ENCODE data around the gene RASGEF1C.

DNA sequence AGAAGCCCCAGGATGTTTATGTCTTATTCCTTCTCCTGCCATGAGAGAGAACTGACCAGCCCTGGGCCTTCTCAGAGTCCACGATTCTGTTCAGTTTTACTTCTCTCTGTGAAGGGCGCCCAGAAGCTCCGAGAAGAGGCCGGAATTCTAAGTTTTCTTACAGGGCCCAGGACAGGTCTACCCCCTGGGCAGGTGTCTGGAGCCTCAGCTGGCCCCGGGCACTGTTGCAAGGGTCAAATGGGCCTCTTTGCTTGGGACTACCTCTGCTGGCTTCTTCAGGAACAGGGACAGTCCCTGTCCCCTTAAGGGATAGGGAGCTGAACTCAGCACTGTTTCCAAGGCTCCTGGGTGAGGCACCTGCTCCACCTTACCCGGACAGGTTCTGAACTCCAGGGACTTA, 55.0 kb downstream of the RASGEF1C start:
- TF ChIP-seq ZFX (CRISPR knock-in tag; IDR thresholded peaks at IDR 0.05; ENCODE audit: low read depth) (no peak), ZMYM3 (CRISPR knock-in tag; IDR thresholded peaks at IDR 0.05) (no peak), STAG1 (CRISPR knock-in tag; IDR thresholded peaks at IDR 0.05) (no peak), NCOA2 (CRISPR knock-in tag; IDR thresholded peaks at IDR 0.05) (no peak), POLR2AphosphoS5 (IDR thresholded peaks at IDR 0.05; ENCODE audit: low read depth, low read length) (no peak), ZNF792 (CRISPR knock-in tag; IDR thresholded peaks at IDR 0.05) (no peak), BHLHE40 (IDR thresholded peaks at IDR 0.05; ENCODE audit: low read length) (no peak)
- TF ChIP-seq, protein P1, sequence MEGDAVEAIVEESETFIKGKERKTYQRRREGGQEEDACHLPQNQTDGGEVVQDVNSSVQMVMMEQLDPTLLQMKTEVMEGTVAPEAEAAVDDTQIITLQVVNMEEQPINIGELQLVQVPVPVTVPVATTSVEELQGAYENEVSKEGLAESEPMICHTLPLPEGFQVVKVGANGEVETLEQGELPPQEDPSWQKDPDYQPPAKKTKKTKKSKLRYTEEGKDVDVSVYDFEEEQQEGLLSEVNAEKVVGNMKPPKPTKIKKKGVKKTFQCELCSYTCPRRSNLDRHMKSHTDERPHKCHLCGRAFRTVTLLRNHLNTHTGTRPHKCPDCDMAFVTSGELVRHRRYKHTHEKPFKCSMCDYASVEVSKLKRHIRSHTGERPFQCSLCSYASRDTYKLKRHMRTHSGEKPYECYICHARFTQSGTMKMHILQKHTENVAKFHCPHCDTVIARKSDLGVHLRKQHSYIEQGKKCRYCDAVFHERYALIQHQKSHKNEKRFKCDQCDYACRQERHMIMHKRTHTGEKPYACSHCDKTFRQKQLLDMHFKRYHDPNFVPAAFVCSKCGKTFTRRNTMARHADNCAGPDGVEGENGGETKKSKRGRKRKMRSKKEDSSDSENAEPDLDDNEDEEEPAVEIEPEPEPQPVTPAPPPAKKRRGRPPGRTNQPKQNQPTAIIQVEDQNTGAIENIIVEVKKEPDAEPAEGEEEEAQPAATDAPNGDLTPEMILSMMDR (CRISPR knock-in tag; IDR thresholded peaks at IDR 0.05), result no peak
